ENCODE data around the gene ACOT7. TPM values are rescaled to one million over a fixed set of nuclear protein-coding genes. Genes with fewer than 3 reads are reported as not detected.
A peak's percentile ranks its signal among the peaks of the same experiment; 100 is the strongest.
"Not testable (repeated sequence)": the region's sequence is repeated elsewhere in the genome, so short reads cannot be mapped to it uniquely, and the experiment has no call there.

ACOT7 gene
- total and polyA plus RNA-seq, 5 experiments from 2014 or later: 4.3 to 9.4 (median 5.6) TPM

DNA sequence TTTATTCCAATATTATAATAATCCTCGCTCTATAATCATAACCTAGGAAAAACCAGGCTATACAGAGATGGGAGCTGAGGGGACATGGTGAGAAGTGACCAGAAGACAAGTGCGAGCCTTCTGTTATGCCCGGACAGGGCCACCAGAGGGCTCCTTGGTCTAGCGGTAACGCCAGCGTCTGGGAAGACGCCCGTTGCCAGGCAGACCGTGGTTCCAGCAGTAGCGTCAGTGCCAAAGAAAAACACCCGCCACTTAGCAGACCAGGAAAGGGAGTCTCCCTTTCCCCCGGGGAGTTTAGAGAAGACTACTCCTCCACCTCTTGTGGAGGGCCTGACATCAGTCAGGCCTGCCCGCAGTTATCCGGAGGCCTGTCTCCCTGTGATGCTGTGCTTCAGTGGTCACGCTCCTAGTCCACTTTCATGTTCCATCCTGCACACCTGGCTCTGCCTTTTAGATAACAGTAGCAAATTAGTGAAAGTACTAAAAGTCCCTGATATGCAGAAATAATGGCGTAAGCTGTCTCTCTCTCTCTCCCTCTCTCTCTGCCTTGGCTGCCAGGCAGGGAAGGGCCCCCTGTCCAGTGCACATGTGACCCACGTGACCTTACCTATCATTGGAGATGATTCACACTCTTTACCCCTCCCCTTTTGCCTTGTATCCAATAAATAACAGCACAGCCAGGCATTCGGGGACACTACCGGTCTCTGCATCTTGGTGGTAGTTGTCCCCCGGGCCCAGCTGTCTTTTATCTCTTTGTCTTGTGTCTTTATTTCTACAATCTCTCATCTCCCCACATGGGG is 30.3 kb downstream of the ACOT7 start:
- not testable (repeated sequence) for ATAC-seq, H3K27me3 Mint-ChIP-seq, H3K36me3 Mint-ChIP-seq, H3K9me3 Mint-ChIP-seq
- DNase-seq: peak in 4 of 10 donors; percentile 14 to 31 (median 24)
- Mint-ChIP-seq H3K27ac (peak overlapping the region in 9 of 10 donors; percentile 18 to 89 (median 49)), H3K4me3 (peak overlapping the region in 5 of 10 donors; percentile 15 to 67 (median 35)), H3K4me1 (peaks cover 17 to 62% (median 49%) of the 10 kb centered on the region in 4 donors)
- POLR2A ChIA-PET: interaction anchor here (1.3 kb wide), 1 partner anchor 31 kb away, joined by 4 read pairs; no protein-coding TSS in a partner anchor

DNA sequence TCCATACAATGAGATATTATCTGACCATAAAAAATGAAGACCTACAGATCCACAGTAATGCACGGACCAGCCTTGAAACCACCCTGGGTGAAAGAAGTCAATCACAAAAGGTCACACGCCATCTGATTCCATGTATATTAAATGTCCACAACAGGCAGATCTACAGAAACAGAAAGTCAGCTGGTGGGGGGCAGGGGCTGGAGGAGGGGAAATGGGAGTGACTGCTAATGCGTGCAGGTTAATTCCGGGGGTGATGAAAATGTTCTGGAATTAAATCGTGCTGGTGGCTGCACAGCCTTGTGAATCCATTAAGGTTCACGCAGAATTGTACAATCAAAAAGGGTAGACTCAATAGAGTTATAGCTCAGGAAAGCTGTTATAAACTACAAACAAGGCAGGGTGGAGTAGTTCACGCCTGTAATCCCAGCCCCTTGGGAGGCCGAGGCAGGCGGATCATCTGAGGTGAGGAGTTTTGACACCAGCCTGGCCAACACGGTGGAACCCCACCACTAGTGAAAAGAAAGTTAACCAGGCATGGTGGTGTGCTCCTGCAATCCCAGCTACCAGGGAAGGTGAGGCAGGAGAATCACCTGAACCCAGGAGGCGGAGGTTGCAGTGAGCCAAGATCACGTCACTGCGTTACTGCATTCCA is 32.3 kb downstream of the ACOT7 start:
- Mint-ChIP-seq H3K27me3 (no peaks in the 10 kb centered on the region), H3K27ac (peak overlapping the region in 3 of 10 donors; percentile 19 to 75 (median 65)), H3K36me3 (no peaks in the 10 kb centered on the region), H3K9me3 (no peaks in the 10 kb centered on the region), H3K4me3 (no peak overlapping the region), H3K4me1 (peaks cover 17 to 65% (median 58%) of the 10 kb centered on the region in 4 donors)
- ATAC-seq: no peak
- POLR2A ChIA-PET: interaction anchor here (1.0 to 1.9 kb wide), 3 partner anchors 13 to 38 kb away, joined by 3 to 5 read pairs (median 3); no protein-coding TSS in a partner anchor
- DNase-seq: no peak

DNA sequence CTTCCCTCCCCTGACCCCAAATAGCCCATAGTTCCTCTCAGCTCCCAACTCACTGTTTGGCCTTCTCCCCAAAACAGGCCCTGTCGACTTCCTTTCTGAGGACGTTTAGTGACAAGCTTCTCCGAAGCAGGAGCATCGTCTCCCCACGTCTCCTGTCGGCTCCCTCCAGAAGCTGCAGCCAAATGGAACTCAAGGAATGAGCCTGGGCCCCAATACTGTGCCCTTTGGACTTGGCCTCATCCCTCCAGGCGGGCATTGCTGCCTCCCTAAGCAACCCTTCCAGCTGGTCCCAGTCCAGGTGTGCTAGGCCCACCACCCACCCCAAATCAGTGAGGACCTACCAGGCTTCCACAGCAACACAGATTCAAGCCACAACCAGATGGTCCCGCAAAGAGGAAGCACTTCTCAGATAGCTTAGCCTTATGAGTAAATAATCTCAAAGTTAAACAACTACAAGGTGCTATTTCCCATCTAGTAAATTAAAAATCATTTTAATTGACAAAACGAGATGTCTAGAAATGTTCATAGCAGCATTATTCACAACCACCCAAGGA is 33.0 kb downstream of the ACOT7 start:
- no peak for ATAC-seq
- DNase-seq: no peak
- POLR2A ChIA-PET: interaction anchor here (1.3 to 1.9 kb wide), 2 partner anchors 12 to 35 kb away, joined by 3 to 5 read pairs; no protein-coding TSS in a partner anchor

DNA sequence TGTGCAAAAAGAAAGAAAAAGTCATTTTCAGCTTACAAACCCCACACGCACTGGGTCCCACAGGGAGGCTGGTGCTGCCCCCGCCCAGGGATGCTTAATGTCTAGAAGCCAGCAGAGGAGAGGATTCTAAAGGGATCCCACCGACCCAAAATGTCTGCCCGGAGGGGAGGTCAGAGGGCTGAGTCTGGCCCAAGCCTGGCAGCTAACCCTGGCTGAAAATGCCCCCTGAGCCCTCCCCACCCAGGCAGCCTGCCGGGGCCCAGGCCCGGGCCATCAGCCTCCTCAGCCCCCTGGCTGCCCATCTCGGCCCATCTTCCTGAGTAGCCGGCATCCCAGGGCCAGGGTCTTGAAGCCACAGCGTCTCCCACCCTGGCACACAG is 33.5 kb downstream of the ACOT7 start:
- Mint-ChIP-seq H3K27me3 (no peaks in the 10 kb centered on the region), H3K4me3 (peak overlapping the region in 9 of 10 donors; percentile 57 to 85 (median 75)), H3K9me3 (no peaks in the 10 kb centered on the region), H3K36me3 (no peaks in the 10 kb centered on the region), H3K27ac (peak overlapping the region; percentile 65 to 95 (median 92)), H3K4me1 (peaks cover 17 to 56% (median 52%) of the 10 kb centered on the region in 4 donors)
- ATAC-seq: no peak
- POLR2A ChIA-PET: interaction anchor here (1.3 to 1.9 kb wide), 3 partner anchors 12 to 35 kb away, joined by 3 to 5 read pairs (median 4); no protein-coding TSS in a partner anchor
- no peak for DNase-seq

More for the DNA sequence above, 33.0 kb downstream of the ACOT7 start:
- H3K36me3 Mint-ChIP-seq: no peaks in the 10 kb centered on the region
- H3K9me3 Mint-ChIP-seq: no peaks in the 10 kb centered on the region
- H3K4me3 Mint-ChIP-seq: peak overlapping the region in 6 of 10 donors; percentile 16 to 77 (median 36)
- H3K27me3 Mint-ChIP-seq: no peaks in the 10 kb centered on the region
- peak overlapping the region in 9 of 10 donors; percentile 40 to 89 (median 60) for H3K27ac Mint-ChIP-seq
- H3K4me1 Mint-ChIP-seq: peaks cover 17 to 59% (median 56%) of the 10 kb centered on the region in 4 donors

DNA sequence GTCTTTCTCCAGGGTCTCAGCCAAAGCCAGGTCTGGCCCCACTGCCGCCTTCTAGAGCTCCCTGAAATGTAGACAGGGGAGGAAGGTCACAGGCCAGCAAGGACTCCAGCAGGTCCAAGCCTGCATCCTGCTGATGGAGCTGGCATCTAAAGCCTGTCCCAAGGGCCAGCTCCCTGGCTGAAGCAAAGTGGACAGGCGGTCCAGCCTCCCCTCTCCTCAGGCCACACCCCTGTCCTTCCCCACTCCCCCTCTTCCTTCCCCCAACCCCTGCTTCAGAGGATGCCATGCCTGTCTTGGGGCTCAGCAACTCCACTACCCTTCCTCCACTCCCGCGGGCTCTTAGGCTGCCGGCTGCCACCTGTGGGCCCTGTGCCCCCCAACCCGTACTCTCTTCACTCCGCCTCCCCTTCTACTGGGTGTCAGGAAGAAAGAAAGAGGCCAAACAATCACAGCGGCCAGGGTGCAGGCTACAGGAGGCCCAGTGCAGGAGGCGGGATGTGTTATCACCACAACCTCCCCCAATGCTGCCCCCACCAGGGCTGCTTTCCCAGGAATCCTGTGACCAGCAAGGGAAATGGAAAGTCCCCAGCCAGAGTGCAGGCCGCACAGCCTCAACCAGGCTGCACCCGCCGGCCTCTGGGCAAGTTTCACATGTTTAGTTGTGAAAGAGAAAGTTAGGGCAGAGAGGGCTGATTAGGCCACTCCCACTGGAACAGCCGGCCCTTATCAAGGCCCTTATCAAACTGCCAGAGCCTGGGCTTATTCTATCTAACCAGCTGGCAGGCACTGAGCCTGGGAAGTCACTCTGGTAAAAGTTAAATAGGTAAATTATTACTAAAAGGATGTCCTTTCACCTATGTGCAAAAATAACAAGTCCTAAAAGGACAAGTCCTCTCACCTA is 34.1 kb downstream of the ACOT7 start:
- POLR2A ChIA-PET: interaction anchor here (1.2 to 1.4 kb wide), 2 partner anchors 11 to 34 kb away, joined by 4 to 5 read pairs; partner anchors contain the start of gene ACOT7
- H3K4me3 Mint-ChIP-seq: peak overlapping the region; percentile 57 to 85 (median 74)
- ATAC-seq: peak; percentile 42 to 68

DNA sequence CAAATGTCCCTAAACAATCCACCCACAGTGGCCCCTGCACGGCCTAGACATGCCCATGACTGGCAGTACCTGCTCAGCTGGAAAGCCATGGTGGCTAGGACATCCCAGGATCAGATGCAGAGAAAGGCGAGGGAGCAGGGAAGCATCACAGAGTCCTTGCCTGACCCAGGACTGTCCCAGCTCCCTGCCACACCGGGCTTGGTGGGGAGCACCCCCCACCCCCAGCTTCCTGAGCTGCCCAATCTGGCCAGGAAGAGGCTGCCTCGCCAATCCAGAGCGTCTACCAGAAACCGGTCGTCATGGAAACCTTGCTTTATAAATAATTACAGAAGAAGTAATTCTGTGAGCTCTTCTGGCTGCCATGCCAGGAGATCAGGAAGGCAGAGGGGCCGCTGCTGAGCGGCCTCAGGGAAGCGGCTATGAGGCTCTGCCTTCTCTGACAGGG is 34.8 kb downstream of the ACOT7 start:
- peak in 9 of 10 donors; percentile 24 to 79 (median 64) for DNase-seq
- Mint-ChIP-seq H3K9me3 (no peaks in the 10 kb centered on the region), H3K36me3 (no peaks in the 10 kb centered on the region), H3K4me3 (peak overlapping the region; percentile 28 to 85 (median 74)), H3K27me3 (no peaks in the 10 kb centered on the region), H3K4me1 (peaks cover 16 to 52% (median 42%) of the 10 kb centered on the region in 4 donors), H3K27ac (peak overlapping the region; percentile 84 to 95 (median 92))
- POLR2A ChIA-PET: interaction anchor here (1.2 to 1.4 kb wide), 2 partner anchors 10 to 35 kb away, joined by 4 to 5 read pairs; partner anchors contain the start of gene ACOT7
- peak; percentile 78 to 83 for ATAC-seq

More for the DNA sequence above, 34.1 kb downstream of the ACOT7 start:
- H3K36me3 Mint-ChIP-seq: no peaks in the 10 kb centered on the region
- H3K9me3 Mint-ChIP-seq: no peaks in the 10 kb centered on the region
- DNase-seq: peak in 7 of 10 donors; percentile 14 to 41 (median 34)
- H3K27me3 Mint-ChIP-seq: no peaks in the 10 kb centered on the region
- peaks cover 16 to 54% (median 49%) of the 10 kb centered on the region in 4 donors for H3K4me1 Mint-ChIP-seq
- peak overlapping the region; percentile 84 to 95 (median 92) for H3K27ac Mint-ChIP-seq

DNA sequence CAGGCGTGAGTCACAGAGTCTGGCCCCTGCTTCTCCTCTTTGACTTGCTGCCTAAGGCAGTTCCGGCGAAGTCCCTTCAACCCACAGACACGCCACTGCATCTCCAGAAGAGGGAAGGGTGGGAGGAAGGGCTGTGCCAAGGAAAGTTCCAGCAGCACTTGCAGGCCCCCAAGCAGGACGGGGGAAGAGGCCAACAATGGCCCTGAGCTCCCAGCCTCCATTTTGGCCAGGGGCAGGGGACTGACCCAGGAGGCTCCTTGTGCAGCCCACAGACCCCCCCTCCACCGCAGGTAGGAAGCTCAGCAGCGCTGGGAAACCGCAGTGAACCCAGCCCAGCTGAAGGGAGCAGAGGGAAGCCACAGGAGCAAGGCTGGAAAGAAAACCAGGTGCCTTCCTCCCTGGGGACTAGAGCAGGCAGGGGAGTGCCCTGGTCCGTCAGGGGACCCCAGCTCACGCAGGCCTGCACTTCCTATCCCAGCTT is 35.4 kb downstream of the ACOT7 start:
- DNase-seq: no peak
- H3K27me3 Mint-ChIP-seq: no peaks in the 10 kb centered on the region
- POLR2A ChIA-PET: interaction anchor here (1.2 to 1.6 kb wide), 2 partner anchors 10 to 35 kb away, joined by 5 to 10 read pairs; partner anchors contain the start of gene ACOT7
- H3K9me3 Mint-ChIP-seq: no peaks in the 10 kb centered on the region
- H3K27ac Mint-ChIP-seq: peak overlapping the region; percentile 81 to 95 (median 91)
- peak in 1 of 2 donors; percentile 17 for ATAC-seq
- no peaks in the 10 kb centered on the region for H3K36me3 Mint-ChIP-seq
- H3K4me3 Mint-ChIP-seq: peak overlapping the region in 7 of 10 donors; percentile 18 to 85 (median 57)
- peaks cover 12 to 46% (median 36%) of the 10 kb centered on the region in 4 donors for H3K4me1 Mint-ChIP-seq

DNA sequence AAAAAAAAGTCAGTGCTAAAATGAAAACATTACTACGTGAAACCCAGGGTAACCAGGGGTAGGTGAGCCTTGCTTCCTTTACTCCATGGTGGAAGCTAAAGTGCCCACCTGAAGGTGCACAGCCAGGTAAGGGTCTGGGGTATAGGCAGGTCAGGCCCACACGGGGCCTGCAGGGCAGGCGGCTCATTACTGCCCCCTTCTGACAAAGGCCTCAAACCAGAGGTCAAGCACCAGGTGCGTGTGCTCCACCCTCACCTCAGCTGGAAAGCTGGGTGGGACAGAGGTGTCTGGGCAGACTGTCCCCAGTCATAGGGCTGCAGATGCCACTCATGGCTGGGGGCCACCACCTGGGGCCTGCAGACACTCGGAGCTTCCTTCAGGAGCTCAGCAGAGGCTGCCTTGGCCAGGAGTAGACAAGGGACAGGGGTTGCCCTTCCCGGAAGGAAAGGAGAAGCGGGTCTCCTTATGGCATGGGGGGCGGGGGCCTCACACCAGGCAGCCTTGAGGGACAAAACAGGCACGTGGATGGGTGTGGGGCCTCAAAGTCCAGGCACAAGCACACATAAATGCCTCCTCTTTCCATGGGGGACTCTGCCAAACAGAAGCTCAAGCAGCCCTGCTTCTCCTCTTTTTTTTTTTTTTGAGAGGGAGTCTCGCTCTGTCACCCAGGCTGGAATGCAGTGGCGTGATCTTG is 36.2 kb downstream of the ACOT7 start:
- Mint-ChIP-seq H3K4me1 (peaks cover 10 to 44% (median 33%) of the 10 kb centered on the region in 4 donors), H3K9me3 (no peaks in the 10 kb centered on the region), H3K27ac (peak overlapping the region in 8 of 10 donors; percentile 37 to 95 (median 85)), H3K36me3 (no peaks in the 10 kb centered on the region), H3K4me3 (peak overlapping the region in 3 of 10 donors; percentile 36 to 85 (median 77)), H3K27me3 (no peaks in the 10 kb centered on the region)
- no peak for DNase-seq
- ATAC-seq: no peak
- POLR2A ChIA-PET: interaction anchor here (0.7 to 1.6 kb wide), 2 partner anchors 9 to 36 kb away, joined by 5 to 10 read pairs; partner anchors contain the start of gene ACOT7

DNA sequence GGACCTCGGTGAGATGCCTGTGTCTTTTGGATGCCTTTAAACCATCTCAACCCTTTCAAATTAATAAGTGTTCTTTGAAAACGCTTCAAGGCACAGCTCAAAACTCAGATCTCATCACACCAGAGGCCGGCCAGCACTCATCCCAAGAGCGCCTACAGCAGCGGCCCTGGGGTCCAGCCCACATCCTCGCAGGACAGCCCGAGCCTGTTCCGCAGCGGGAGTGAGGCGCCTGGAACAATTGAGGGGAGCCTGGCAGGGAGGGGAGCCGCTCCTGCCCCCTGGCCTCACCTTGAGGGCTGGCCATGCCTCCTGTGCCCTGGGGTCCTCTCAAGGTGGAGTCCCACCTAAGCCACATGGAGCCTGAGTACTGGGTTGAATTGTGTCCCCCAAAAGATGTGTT is 37.9 kb downstream of the ACOT7 start:
- H3K27ac Mint-ChIP-seq: peak overlapping the region in 2 of 10 donors; percentile 33 to 40
- H3K9me3 Mint-ChIP-seq: no peaks in the 10 kb centered on the region
- DNase-seq (peak in 1 of 10 donors; percentile 47), ATAC-seq (no peak)
- no peak overlapping the region for H3K4me3 Mint-ChIP-seq
- POLR2A ChIA-PET: no interaction called here
- H3K4me1 Mint-ChIP-seq: peaks cover 14 to 42% (median 30%) of the 10 kb centered on the region in 4 donors
- H3K36me3 Mint-ChIP-seq: no peaks in the 10 kb centered on the region
- H3K27me3 Mint-ChIP-seq: no peaks in the 10 kb centered on the region

DNA sequence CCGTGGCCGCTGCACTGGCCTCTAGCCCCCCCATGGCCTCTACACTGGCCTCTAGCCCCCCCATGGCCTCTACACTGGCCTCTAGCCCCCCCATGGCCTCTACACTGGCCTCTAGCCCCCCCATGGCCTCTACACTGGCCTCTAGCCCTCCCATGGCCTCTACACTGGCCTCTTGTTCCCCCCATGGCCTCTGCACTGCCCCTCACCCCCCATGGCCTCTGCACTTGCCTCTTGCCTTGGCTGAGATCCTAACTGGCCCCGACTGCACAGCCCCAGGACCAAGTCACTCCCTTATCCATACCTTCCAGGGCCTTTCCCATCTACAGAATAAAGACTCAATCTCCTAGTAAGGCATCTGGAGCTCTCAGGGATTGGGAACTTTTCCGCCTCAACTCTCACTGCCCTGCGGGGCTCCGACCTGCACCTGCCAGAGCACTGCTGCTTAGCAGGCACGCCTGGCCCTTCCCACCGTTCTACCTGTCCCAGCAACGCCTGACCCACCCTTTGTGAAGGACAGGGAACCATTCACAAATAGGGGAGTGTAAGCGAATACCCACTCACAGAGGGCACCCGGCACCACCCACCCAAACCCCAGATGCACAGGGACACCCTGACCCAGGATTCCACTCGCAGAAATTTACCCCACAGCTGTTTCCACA is 38.8 kb downstream of the ACOT7 start:
- POLR2A ChIA-PET: interaction anchor here (0.5 kb wide), 1 partner anchor 191 kb away, joined by 4 read pairs; no protein-coding TSS in a partner anchor
- no peaks in the 10 kb centered on the region for H3K36me3 Mint-ChIP-seq
- peak in 1 of 10 donors; percentile 36 for DNase-seq
- H3K27ac Mint-ChIP-seq: peak overlapping the region in 6 of 10 donors; percentile 30 to 91 (median 66)
- H3K4me3 Mint-ChIP-seq: no peak overlapping the region
- peaks cover 14 to 35% (median 24%) of the 10 kb centered on the region in 4 donors for H3K4me1 Mint-ChIP-seq
- no peaks in the 10 kb centered on the region for H3K27me3 Mint-ChIP-seq
- ATAC-seq: no peak
- H3K9me3 Mint-ChIP-seq: no peaks in the 10 kb centered on the region

All from naive thymus-derived CD8-positive, alpha-beta T cell (primary cell).